ENCODE results near the gene CGB8.
A peak's percentile ranks its signal among the peaks of the same experiment; 100 is the strongest.
"Not testable (repeated sequence)": the region's sequence is repeated elsewhere in the genome, so short reads cannot be mapped to it uniquely, and the experiment has no call there.

The CGB8 gene

GRCh38 chr19:49085020-49085867 is 36.3 kb upstream of the CGB8 start, which contains the start of gene SNRNP70:
Gene SNRNP70, plus strand, starts transcription at chr19:49085451. Its CDS starts 964 bp downstream, at chr19:49086415.
- no peak for TF ChIP-seq CTCF (IDR thresholded peaks at IDR 0.05; ENCODE audit: low read length, missing control alignments)
- peak within 1 kb of the TSS; percentile 98 for H3K4me3 ChIP-seq (replicated peaks; ENCODE audit: low read depth, low read length)
- DNase-seq (ENCODE audit: low read depth) = peak; percentile 100

GRCh38 chr19:49084206-49085019 is 35.5 kb upstream of the CGB8 start:
- DNase-seq (ENCODE audit: low read depth) = no peak

GRCh38 chr19:49081273-49081672 is 32.4 kb upstream of the CGB8 start:
- H3K4me3 ChIP-seq (replicated peaks; ENCODE audit: low read depth, low read length) = no peak overlapping the region
- TF ChIP-seq CTCF (IDR thresholded peaks at IDR 0.05; ENCODE audit: low read length, missing control alignments) = no peak
- no peak for DNase-seq (ENCODE audit: low read depth)

More at GRCh38 chr19:49084206-49085019, 35.5 kb upstream of the CGB8 start:
- TF ChIP-seq CTCF (IDR thresholded peaks at IDR 0.05; ENCODE audit: low read length, missing control alignments) = no peak
- H3K4me3 ChIP-seq (replicated peaks; ENCODE audit: low read depth, low read length) = peak overlapping the region; percentile 98

GRCh38 chr19:49080392-49080791 is 31.5 kb upstream of the CGB8 start:
- TF ChIP-seq CTCF (IDR thresholded peaks at IDR 0.05; ENCODE audit: low read length, missing control alignments) = no peak
- H3K4me3 ChIP-seq (replicated peaks; ENCODE audit: low read depth, low read length) = no peak overlapping the region
- no peak for DNase-seq (ENCODE audit: low read depth)

GRCh38 chr19:49074869-49075268 is 26.0 kb upstream of the CGB8 start:
- not testable (repeated sequence) for H3K4me3 ChIP-seq (replicated peaks; ENCODE audit: low read depth, low read length)
- peak; percentile 51 for TF ChIP-seq CTCF (IDR thresholded peaks at IDR 0.05; ENCODE audit: low read length, missing control alignments)
- peak; percentile 72 for DNase-seq (ENCODE audit: low read depth)

- peak; percentile 29 for TF ChIP-seq CTCF (IDR thresholded peaks at IDR 0.05; ENCODE audit: low read length, missing control alignments)
- no peak overlapping the region for H3K4me3 ChIP-seq (replicated peaks; ENCODE audit: low read depth, low read length)
- DNase-seq (ENCODE audit: low read depth) = no peak
These were observed 24.8 kb upstream of the CGB8 start for GRCh38 chr19:49073514-49074378.

Measured in fibroblast of pulmonary artery (primary cell).